ENCODE data around the gene DNAL1.

DNAL1 gene

DNA sequence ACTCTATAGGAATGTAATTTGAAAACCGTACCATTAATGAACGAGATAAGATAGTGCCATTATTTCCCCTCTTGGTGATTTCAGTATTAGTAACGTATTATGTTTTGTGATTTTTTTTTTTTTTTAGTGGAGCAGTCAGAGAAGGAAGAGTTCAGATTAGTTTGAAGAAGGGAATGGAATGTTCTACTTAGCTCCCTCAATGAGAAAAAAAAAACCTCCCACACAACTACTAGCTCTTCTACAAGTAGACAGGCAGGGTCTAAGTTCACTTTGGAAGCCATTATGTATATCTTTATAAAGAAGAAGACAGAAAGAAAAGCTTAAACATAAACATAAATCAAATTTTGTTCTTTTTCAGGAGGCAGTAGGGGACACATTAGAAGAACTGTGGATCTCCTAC is 42.1 kb downstream of the DNAL1 start:
- no peak overlapping the region for H3K4me3 ChIP-seq (ENCODE audit: low read depth in 1 of 2, low read length in 1 of 2)
- no peaks in the 10 kb centered on the region for H3K9me3 ChIP-seq
- TF ChIP-seq, protein P1, sequence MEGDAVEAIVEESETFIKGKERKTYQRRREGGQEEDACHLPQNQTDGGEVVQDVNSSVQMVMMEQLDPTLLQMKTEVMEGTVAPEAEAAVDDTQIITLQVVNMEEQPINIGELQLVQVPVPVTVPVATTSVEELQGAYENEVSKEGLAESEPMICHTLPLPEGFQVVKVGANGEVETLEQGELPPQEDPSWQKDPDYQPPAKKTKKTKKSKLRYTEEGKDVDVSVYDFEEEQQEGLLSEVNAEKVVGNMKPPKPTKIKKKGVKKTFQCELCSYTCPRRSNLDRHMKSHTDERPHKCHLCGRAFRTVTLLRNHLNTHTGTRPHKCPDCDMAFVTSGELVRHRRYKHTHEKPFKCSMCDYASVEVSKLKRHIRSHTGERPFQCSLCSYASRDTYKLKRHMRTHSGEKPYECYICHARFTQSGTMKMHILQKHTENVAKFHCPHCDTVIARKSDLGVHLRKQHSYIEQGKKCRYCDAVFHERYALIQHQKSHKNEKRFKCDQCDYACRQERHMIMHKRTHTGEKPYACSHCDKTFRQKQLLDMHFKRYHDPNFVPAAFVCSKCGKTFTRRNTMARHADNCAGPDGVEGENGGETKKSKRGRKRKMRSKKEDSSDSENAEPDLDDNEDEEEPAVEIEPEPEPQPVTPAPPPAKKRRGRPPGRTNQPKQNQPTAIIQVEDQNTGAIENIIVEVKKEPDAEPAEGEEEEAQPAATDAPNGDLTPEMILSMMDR (IDR thresholded peaks at IDR 0.05) = no peak
- no peak overlapping the region for H3K27ac ChIP-seq
- no peaks in the 10 kb centered on the region for H3K4me1 ChIP-seq (ENCODE audit: control insufficient read depth in 1 of 2, insufficient read depth in 1 of 2, low read depth in 1 of 2, low read length in 1 of 2)
- H3K27me3 ChIP-seq = no peaks in the 10 kb centered on the region
- H3K36me3 ChIP-seq = no peaks in the 10 kb centered on the region

- no peaks in the 10 kb centered on the region for H3K36me3 ChIP-seq
- no peak overlapping the region for H3K27ac ChIP-seq
- no peak overlapping the region for H3K4me3 ChIP-seq (ENCODE audit: low read depth in 1 of 2, low read length in 1 of 2)
- H3K4me1 ChIP-seq (ENCODE audit: control insufficient read depth in 1 of 2, insufficient read depth in 1 of 2, low read depth in 1 of 2, low read length in 1 of 2) = no peaks in the 10 kb centered on the region
- TF ChIP-seq, protein P1 (IDR thresholded peaks at IDR 0.05) = no peak
- no peaks in the 10 kb centered on the region for H3K27me3 ChIP-seq
- no peaks in the 10 kb centered on the region for H3K9me3 ChIP-seq
Measured at GRCh38 chr14:73694083-73694482, 49.3 kb downstream of the DNAL1 start.

DNA sequence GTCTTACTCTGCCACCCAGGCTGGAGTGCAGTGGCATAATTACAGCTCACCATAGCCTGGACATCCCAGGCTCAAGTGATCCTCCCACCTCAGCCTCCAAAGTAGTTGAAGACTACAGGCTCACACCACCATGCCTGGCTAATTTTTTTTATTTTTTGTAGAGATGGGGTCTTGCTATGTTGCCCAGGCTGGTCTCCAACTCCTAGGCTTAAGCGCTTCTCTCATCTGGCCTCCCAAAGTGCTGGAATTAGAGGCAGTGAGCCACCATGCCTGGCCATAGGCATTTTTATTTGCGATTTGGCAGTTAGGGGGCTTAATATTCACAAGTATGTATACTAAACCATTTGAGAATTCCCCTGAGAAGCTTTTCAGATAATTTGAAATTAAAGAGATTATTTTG is 50.3 kb downstream of the DNAL1 start:
- H3K27me3 ChIP-seq = no peaks in the 10 kb centered on the region
- H3K4me3 ChIP-seq (ENCODE audit: low read depth in 1 of 2, low read length in 1 of 2) = no peak overlapping the region
- no peaks in the 10 kb centered on the region for H3K36me3 ChIP-seq
- TF ChIP-seq, protein P1 (IDR thresholded peaks at IDR 0.05) = no peak
- no peaks in the 10 kb centered on the region for H3K9me3 ChIP-seq
- H3K4me1 ChIP-seq (ENCODE audit: control insufficient read depth in 1 of 2, insufficient read depth in 1 of 2, low read depth in 1 of 2, low read length in 1 of 2) = no peaks in the 10 kb centered on the region
- H3K27ac ChIP-seq = no peak overlapping the region

DNA sequence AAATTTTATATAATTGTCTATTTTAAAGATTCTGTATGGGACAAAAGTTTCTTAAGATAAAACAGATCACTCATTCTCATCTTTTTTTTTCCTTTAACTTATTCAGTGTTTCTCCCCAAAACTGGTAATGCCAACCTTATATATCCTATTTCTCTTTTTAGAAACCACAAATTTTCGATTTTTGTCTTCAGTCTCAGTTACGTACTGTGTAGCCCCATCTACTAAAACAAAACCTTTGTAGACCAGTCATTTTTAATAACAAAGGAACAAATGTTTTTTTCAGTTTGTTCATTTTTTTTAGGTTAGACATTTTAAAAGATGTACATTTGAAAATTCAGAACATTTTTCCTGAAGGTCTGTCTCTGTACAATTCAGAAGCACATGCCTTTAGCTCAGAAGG is 51.2 kb downstream of the DNAL1 start:
- no peaks in the 10 kb centered on the region for H3K4me1 ChIP-seq (ENCODE audit: control insufficient read depth in 1 of 2, insufficient read depth in 1 of 2, low read depth in 1 of 2, low read length in 1 of 2)
- H3K4me3 ChIP-seq (ENCODE audit: low read depth in 1 of 2, low read length in 1 of 2) = no peak overlapping the region
- TF ChIP-seq, protein P1 (IDR thresholded peaks at IDR 0.05) = no peak
- H3K36me3 ChIP-seq = no peaks in the 10 kb centered on the region
- H3K27me3 ChIP-seq = no peaks in the 10 kb centered on the region
- no peak overlapping the region for H3K27ac ChIP-seq
- H3K9me3 ChIP-seq = no peaks in the 10 kb centered on the region

DNA sequence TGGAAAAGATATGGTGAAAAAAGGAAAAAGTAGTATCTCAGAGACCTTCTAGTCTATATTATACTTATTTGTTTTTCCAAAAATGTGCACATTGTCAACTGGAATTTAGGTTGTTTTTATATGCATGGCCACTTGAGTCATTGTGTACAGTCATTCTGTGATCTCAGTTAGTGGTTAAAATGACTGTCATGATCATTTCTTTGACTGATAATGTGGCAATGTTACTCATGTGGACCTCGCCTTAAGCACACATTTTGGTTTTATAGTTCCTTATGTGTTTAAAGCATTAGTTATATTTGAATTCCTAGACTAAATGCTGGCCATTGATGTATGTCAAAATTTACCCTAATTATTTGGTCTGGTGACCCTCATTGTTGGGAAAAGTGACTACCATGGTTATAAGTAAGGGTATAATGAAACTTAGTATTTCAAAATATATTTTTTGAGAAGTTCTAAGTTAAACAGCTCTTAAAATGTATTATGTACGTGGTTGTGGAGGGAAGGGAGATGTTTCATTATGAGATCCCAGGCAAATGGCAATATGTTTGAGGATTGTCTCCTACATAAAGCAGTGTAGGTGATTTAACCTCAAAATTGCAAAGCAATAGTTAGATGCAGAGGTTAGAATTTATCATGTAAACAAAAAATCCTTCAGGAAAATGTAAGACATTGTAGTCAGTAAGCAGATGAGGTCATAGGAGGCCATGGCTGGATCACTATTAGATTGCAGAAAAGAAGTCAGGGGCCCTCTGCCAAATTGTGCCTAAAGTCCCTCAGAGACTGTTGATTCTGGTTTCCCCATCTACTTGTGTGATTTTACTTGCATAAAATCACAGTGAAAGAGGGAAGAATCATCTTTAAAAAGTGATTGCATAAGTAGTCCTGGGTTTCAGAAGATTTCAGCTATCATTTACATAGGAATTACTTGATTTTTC is 51.9 kb downstream of the DNAL1 start:
- H3K27me3 ChIP-seq = no peaks in the 10 kb centered on the region
- TF ChIP-seq, protein P1 (IDR thresholded peaks at IDR 0.05) = no peak
- no peaks in the 10 kb centered on the region for H3K9me3 ChIP-seq
- H3K27ac ChIP-seq = no peak overlapping the region
- H3K4me3 ChIP-seq (ENCODE audit: low read depth in 1 of 2, low read length in 1 of 2) = no peak overlapping the region
- no peaks in the 10 kb centered on the region for H3K36me3 ChIP-seq
- no peaks in the 10 kb centered on the region for H3K4me1 ChIP-seq (ENCODE audit: control insufficient read depth in 1 of 2, insufficient read depth in 1 of 2, low read depth in 1 of 2, low read length in 1 of 2)
